CD4-positive, alpha-beta T cell treated with Interleukin-12 subunit alpha and Interleukin-12 subunit beta, for 1 hour (primary cell): ENCODE results near the gene TP63.
"Not testable (repeated sequence)": the region's sequence is repeated elsewhere in the genome, so short reads cannot be mapped to it uniquely, and the experiment has no call there.

Experiments used
- DNase-seq: peaks from one replicate; pipeline ENCODE4 v3.0.0-alpha.2; 2020

TP63 gene

GRCh38 chr3:189631373-189631408, at the start of gene TP63:
Gene TP63 (plus strand): TSS chr3:189631389. CDS start chr3:189631516, 127 bp downstream.
- DNase-seq = no peak

- DNase-seq = no peak
Observed at GRCh38 chr3:189582179-189582578, 49.0 kb upstream of the TP63 start.

- no peak for DNase-seq
Observed at GRCh38 chr3:189584645-189585044, 46.5 kb upstream of the TP63 start.

DNA sequence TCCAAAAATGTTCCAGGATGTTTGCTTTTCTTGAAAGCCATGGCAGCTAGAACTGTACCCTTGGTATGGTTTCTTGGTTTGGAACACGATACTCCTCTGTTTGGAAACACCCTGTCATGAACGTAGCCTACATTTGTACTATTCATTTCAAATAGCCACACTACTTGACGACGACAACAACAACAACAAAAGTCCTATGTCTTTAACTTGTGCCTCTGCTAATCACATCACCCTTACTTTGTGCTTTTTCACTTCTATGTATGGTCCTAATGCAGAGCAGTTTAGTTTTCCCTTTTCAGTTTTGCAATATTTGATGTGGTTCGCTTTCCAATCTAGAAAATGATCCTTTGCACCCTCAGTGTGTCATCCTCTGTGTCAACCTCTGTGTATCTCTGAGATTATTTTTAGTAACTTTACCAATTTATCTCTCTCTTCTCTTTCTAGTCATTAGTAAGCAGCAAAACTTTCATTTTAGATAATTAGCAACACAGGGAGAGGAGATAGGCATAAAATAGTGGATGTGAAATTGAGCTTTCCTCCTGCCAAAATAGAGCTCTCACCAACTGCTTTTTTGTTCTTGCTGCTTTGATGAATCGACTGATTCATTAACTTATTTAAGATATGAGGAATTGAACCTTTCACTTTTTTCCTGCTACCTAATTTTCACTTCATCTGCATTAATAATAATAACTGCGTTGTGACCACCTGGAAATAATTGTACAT, 44.1 kb upstream of the TP63 start:
- DNase-seq = no peak

DNA sequence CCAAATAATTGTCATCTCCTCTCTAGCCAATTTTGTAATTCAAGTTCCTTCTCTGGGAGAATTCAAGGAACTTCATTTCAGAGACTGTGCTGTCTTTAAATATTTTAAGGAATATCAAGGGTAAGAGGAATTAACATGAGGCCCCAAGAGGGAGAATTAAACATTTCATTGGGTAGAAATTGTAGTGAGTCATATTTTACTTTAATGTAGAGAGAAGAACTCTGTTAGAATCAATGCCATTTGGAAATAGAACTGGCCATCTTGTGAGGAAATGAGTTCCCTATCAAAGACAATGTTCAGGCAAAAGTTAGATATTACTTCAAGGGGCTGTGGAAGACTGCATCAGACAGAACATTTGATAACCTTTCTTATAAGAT, 43.5 kb upstream of the TP63 start:
- DNase-seq = no peak

DNA sequence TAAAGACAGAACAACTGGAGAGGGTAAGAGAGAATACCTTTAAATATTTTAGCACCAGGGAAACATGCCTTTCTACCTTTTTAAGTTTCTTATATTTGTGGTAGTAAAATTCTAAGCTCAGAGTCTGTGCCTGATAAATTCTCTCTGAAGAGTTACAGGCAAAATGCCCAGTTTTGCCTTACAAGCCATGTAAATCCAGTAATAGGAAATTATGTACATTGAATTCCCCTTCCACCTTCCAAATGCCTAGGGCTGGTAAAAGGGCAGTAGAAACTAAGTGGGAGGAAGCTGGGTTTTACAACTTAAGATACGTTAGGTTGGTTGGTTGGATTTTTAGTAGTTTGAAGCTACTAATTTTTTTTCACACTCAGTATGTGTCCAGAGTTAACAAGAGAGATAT, 43.1 kb upstream of the TP63 start:
- no peak for DNase-seq

GRCh38 chr3:189588475-189589178, 42.6 kb upstream of the TP63 start:
- DNase-seq = no peak

DNA sequence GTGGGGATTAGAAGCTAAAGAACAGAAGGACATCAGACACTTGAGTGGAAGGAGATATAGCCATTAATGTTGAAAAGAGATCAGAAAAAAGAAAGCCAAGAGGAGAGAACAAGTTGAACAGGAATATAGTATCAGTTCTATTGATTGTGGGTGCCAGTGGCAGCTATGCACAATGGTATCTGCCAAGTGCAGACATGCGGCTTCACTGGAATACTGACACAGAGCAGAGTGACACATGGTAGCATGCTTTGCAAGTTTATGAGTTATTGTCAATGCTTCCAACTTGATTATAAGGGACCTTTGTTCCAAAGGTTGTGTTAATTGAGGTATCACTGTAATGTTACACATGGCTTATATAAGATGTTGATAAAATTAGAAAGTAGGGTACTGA, 42.0 kb upstream of the TP63 start:
- DNase-seq = no peak

GRCh38 chr3:189590223-189590622, 41.0 kb upstream of the TP63 start:
- no peak for DNase-seq

GRCh38 chr3:189593581-189593980, 37.6 kb upstream of the TP63 start:
- DNase-seq = no peak

DNA sequence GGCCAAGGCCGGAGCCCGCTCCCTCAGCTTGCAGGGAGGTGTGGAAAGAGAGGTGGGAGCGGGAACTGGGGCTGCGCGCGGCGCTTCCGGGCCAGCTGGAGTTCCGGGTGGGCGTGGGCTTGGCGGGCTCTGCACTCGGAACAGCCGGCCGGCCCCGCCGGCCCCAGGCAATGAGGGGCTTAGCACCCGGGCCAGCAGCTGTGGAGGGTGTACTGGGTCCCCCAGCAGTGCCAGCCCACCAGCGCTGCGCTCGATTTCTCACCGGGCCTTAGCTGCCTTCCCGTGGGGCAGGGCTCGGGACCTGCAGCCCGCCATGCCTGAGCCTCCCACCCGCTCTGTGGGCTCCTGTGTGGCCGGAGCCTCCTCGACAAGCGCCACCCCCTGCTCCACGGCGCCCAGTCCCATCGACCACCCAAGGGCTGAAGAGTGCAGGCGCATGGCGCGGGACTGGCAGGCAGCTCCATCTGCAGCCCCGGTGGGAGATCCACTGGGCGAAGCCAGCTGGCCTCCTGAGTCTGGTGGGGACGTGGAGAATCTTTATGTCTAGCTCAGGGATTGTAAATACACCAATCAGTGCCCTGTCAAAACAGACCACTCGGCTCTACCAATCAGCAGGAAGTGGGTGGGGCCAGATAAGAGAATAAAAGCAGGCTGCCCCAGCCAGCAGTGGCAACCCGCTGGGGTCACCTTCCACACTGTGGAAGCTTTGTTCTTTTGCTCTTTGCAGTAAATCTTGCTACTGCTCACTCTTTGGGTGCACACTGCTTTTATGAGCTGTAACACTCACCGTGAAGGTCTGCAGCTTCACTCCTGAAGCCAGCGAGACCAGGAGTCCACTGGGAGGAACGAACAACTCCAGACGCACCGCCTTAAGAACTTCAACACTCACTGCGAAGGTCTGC, 34.9 kb upstream of the TP63 start:
- not testable (repeated sequence) for DNase-seq

- no peak for DNase-seq
Observed at GRCh38 chr3:189597918-189598317, 33.3 kb upstream of the TP63 start.

GRCh38 chr3:189598530-189599225, 32.5 kb upstream of the TP63 start:
- DNase-seq = no peak

DNA sequence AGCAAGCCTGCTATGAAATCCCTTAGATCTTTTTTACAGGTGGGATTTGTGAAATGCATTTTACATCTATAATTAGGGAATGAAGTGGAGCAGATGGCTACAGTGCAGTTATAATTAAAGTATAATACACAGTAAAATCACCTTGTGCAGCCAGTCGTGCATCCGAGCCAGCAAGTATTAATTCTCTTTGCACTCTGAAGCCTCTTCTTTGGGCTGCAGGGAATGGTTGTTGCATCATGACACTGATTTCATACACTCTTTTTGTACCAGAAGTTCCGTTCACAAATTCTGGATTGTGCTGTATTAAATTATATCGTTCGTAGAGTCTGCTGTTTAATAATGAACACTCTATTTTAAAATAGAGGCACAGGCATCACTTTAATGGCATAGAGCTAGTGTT, 28.7 kb upstream of the TP63 start:
- no peak for DNase-seq

DNA sequence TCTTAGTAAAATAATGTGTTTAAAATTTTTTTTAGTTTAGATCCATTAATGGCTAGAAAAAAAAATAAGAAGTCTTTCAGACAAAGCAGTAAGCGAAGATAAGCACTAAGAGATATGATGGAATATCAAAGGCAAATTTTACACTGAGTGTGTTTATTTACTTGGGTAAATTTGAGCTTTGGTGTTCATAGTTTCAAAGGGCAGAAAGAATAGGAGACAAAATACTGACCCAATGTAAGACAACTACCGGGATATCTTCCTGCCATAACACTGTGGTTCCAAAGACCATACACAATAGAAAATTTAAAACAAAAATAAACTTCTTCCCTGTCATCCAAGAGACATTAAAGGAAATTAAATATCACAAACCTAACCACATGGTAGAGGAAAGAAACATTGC, 25.5 kb upstream of the TP63 start:
- no peak for DNase-seq

GRCh38 chr3:189606774-189607173, 24.4 kb upstream of the TP63 start:
- DNase-seq = no peak

- DNase-seq = not testable (repeated sequence)
Observed at GRCh38 chr3:189612641-189613040, 18.5 kb upstream of the TP63 start.

- no peak for DNase-seq
Observed at GRCh38 chr3:189613122-189613521, 18.1 kb upstream of the TP63 start.

DNA sequence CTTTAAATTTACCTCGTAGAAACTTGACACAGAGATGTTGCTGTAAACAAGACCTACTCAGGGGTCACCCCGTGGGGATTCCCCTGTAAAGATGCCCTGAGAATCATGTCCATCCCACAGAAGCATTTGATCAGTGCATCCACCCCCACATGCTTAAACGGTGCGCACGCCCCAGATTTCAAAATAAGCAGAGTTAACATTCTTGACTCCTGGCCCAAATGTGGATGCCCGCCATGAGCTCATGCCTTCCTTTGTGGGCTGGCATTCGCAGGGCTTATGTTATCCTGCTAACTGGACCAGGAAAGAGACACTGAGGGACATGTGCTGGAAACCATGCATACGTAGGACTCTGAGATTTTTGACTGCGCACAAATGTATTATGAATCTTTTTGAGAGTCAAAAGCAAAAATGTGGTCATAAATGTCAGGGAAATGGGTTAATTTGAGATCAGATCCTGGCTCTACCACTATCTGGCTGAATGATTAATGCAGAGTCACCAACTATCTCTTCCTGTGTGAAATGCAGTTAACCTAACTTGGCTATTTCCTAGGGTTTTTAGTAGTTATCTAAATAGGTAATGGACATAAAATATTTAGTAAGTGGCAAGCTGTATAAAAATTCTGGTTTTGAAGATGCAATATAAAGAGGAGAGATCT, 9.1 kb upstream of the TP63 start:
- DNase-seq = no peak

GRCh38 chr3:189622629-189623028, 8.6 kb upstream of the TP63 start:
- DNase-seq = no peak

DNA sequence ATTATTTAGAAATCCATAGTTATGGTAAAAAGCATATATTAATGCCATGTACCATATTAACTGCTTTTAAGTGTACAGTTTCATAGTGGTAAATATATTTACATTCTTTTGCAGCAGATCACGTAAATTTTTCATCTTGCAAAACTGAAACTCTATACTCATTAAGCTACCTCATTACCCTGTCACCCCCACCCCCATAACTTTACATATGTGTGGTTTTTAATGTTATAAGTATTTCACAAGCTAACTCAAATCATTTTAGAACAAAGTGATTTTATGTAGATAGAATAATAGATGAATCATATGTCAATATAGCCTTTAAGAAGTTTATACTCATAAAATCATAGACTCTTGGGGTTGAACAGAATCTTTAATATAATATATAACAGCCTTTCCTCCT, 7.1 kb upstream of the TP63 start:
- no peak for DNase-seq

DNA sequence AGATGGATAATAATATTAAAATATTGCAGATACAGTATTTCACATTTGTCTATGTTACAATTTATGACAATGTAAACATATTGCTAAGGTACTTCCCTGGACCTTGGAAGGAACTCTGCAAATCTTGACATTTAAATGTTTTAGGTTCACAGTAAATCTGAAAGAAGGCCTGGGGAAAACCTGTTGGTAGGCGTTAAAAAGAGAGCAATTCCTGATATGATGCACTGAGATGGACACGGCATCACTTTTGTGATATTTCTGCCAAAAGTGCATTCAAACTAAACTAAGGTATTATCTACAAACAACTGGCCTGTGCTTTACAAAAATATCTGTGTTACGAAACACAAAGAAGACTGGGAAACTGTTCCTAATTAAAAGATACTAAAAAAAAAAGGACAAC, 6.1 kb upstream of the TP63 start:
- no peak for DNase-seq

DNA sequence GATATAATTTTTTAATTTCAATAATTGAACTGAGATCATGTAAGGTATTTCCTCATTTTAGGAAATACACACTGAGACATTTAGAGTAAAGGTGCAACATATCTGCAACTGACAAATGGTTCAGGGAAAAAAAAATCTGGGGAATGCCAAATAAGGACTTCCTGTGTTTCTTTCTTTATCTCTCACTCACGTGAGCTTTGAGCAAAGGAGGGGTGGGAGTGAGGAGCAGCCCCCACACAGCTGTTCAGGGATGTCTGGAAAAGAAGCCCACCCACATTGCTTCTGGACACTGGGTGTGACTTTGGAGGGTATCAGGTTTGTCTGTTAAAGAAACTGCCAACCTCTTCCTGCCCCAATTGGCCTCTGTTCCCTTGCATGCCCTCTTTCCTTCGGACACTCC, 5.6 kb upstream of the TP63 start:
- no peak for DNase-seq
